IMR-90 (cell line): Measurements from ENCODE around the gene KIF18A. TPM values are rescaled to one million over a fixed set of nuclear protein-coding genes. Genes with fewer than 3 reads are reported as not detected.

ENCODE experiments used
- ATAC-seq: fragments of 200-7000 bp; cut with Tn5 transposase; 2 replicates; pipeline ENCODE4 v1.9.1; 2020; ENCODE audit warnings: low read depth, mild to moderate bottlenecking, moderate library complexity
- BruUV-seq: library from RNA; stranded (reverse); fragments of 400-500 nt; replicated peaks from 2 replicates; lab custom pipeline; 2021; lab: Mats Ljungman, UMichigan
- CTCF ChIA-PET: fragments of 300-600 bp; formaldehyde crosslinking; extraction: SDS; loops from one replicate; lab custom pipeline; 2021; ENCODE audit warnings: antibody characterized with exemption; lab: Yijun Ruan, JAX
- POLR2A ChIA-PET: fragments of 300-600 bp; sonication (Branson Sonifier 250); formaldehyde crosslinking; loops from one replicate; lab custom pipeline; 2022; ENCODE audit warnings: antibody characterized with exemption; ENCODE audit not compliant: unreplicated experiment; lab: Charles Lee
- DNase-seq: peaks from one replicate; pipeline ENCODE4 v3.0.0; 2013
- H2AFZ ChIP-seq: replicated peaks from 2 replicates; pipeline ENCODE3; 2013; ENCODE audit warnings: low read length, mild to moderate bottlenecking; ENCODE audit not compliant: poor library complexity
- H2AK5ac ChIP-seq: 2 replicates; pipeline ENCODE4 v1.6.1; 2013; ENCODE audit warnings: low read depth, low read length, inconsistent platforms
- H2AK9ac ChIP-seq: replicated peaks from 2 replicates; pipeline ENCODE3; 2013; ENCODE audit warnings: mild to moderate bottlenecking, low read depth, low read length, moderate library complexity; ENCODE audit not compliant: poor library complexity
- H2BK120ac ChIP-seq: 2 replicates; pipeline ENCODE4 v1.6.1; 2013; ENCODE audit warnings: low read depth, low read length, inconsistent platforms
- H2BK15ac ChIP-seq: 3 replicates; pipeline ENCODE4 v1.6.1; 2013; ENCODE audit warnings: low read depth, low read length, inconsistent platforms
- H2BK20ac ChIP-seq: 2 replicates; pipeline ENCODE4 v1.6.1; 2013; ENCODE audit warnings: low read depth, mild to moderate bottlenecking, inconsistent platforms, low read length, moderate library complexity
- H2BK5ac ChIP-seq: 2 replicates; pipeline ENCODE4 v1.6.1; 2013; ENCODE audit warnings: mild to moderate bottlenecking, low read depth, low read length, inconsistent platforms; ENCODE audit not compliant: poor library complexity, severe bottlenecking
- H3K14ac ChIP-seq: replicated peaks from 2 replicates; pipeline ENCODE4 v1.6.1; 2013; ENCODE audit warnings: low read depth, low read length, inconsistent platforms
- H3K18ac ChIP-seq: 2 replicates; pipeline ENCODE4 v1.6.1; 2013; ENCODE audit warnings: low read depth, low read length, control low read depth
- H3K23ac ChIP-seq: 2 replicates; pipeline ENCODE4 v1.6.1; 2013; ENCODE audit warnings: low read depth, low read length, inconsistent platforms
- H3K27ac ChIP-seq: 2 replicates; pipeline ENCODE4 v1.5.1; 2013; ENCODE audit warnings: mild to moderate bottlenecking, control low read depth, low read length; ENCODE audit not compliant: insufficient read depth
- H3K27me3 ChIP-seq: 2 replicates; pipeline ENCODE4 v1.6.1; 2013; ENCODE audit warnings: low read length; ENCODE audit not compliant: control insufficient read depth, insufficient read depth
- H3K36me3 ChIP-seq: 2 replicates; pipeline ENCODE4 v1.6.1; 2013; ENCODE audit warnings: low read length, mixed read lengths; ENCODE audit not compliant: control insufficient read depth, insufficient read depth
- H3K4ac ChIP-seq: 2 replicates; pipeline ENCODE4 v1.6.1; 2013; ENCODE audit warnings: low read depth, low read length, inconsistent platforms
- H3K4me1 ChIP-seq: 2 replicates; pipeline ENCODE4 v1.6.1; 2013; ENCODE audit warnings: low read length, mixed read lengths; ENCODE audit not compliant: control insufficient read depth, insufficient read depth
- H3K4me2 ChIP-seq: 2 replicates; pipeline ENCODE4 v1.6.1; 2013; ENCODE audit warnings: low read depth, mild to moderate bottlenecking, control low read depth, low read length, moderate library complexity
- H3K4me3 ChIP-seq: 2 replicates; pipeline ENCODE4 v1.5.1; 2013; ENCODE audit warnings: low read depth, mild to moderate bottlenecking, control low read depth, low read length, moderate library complexity; ENCODE audit not compliant: insufficient read depth
- H3K56ac ChIP-seq: 2 replicates; pipeline ENCODE4 v1.6.1; 2013; ENCODE audit warnings: low read length, inconsistent platforms; ENCODE audit not compliant: insufficient read depth; ENCODE audit errors: extremely low read depth
- H3K79me1 ChIP-seq, 2 experiments: 2 replicates each; pipeline ENCODE4 v1.6.1; 2013; ENCODE audit warnings: low read length in 2 of 2, inconsistent platforms in 1 of 2, low read depth in 1 of 2
- H3K9ac ChIP-seq: 2 replicates; pipeline ENCODE4 v1.6.1; 2013; ENCODE audit warnings: low read depth, low read length, control low read depth
- H3K9me1 ChIP-seq: 2 replicates; pipeline ENCODE4 v1.6.1; 2013; ENCODE audit warnings: low read length, inconsistent platforms; ENCODE audit not compliant: insufficient read depth
- H3K9me3 ChIP-seq: 2 replicates; pipeline ENCODE4 v1.6.1; 2013; ENCODE audit warnings: low read length; ENCODE audit not compliant: control insufficient read depth, insufficient read depth
- H4K20me1 ChIP-seq: 2 replicates; pipeline ENCODE4 v1.6.1; 2013; ENCODE audit warnings: low read length, inconsistent platforms; ENCODE audit not compliant: insufficient read depth
- H4K5ac ChIP-seq: 2 replicates; pipeline ENCODE4 v1.6.1; 2013; ENCODE audit warnings: mild to moderate bottlenecking, low read depth, low read length, control low read depth
- H4K8ac ChIP-seq, 2 experiments: 2 replicates each; pipeline ENCODE4 v1.6.1; 2013; ENCODE audit warnings: low read depth in 2 of 2, low read length in 2 of 2, control low read depth in 1 of 2, inconsistent platforms in 1 of 2
- H4K91ac ChIP-seq: 2 replicates; pipeline ENCODE4 v1.6.1; 2013; ENCODE audit warnings: low read depth, low read length, inconsistent platforms; ENCODE audit not compliant: insufficient read depth
- CHD1 ChIP-seq: IDR thresholded peaks from 2 replicates; pipeline ENCODE4 v1.6.1; 2012; ENCODE audit warnings: low read depth, low read length, improper control_type of control experiment
- USF2 ChIP-seq: fragments of 150-350 bp; IDR thresholded peaks from 2 replicates; pipeline ENCODE4 v1.6.1; 2017; ENCODE audit warnings: mild to moderate bottlenecking, antibody characterized with exemption, low read length, low read depth
- WGBS, 2 experiments: methylation state at CpG; one replicate each; pipeline versions ENCODE4 v1.1.5 to v1.1.7; 2013; ENCODE audit warnings: missing lambda C conversion rate in 2 of 2; ENCODE audit not compliant: insufficient read length in 1 of 2; ENCODE audit errors: extremely low coverage in 2 of 2; 5-methylcytosine and 5-hydroxymethylcytosine counted together
- dilution Hi-C: fragments of 300-500 bp; cut with HindIII; formaldehyde crosslinking; loops from one replicate; pipeline ENCODE4 v1.14.3; 2018; ENCODE audit warnings: low sequenced_read_pairs; ENCODE audit not compliant: unreplicated experiment
- in situ Hi-C: fragments of 300-500 bp; cut with MboI; formaldehyde crosslinking; loops from 3 replicates; pipeline ENCODE4 v1.14.3; 2019; ENCODE audit warnings: low sequenced_read_pairs, inconsistent platforms, mixed read lengths
- intact Hi-C: fragments of 100-400 bp; cut with micrococcal nuclease; formaldehyde crosslinking; loops from 2 replicates; pipeline ENCODE4 v1.10.0; 2022
- polyA plus RNA-seq, 3 experiments: library from polyadenylated mRNA; depleted of rRNA; stranded (reverse); fragments of >200 nt; gene quantifications; 2 replicates each; pipeline ENCODE4 v1.2.3, GENCODE V29; 2012; ENCODE audit warnings: low replicate concordance in 1 of 3
- total RNA-seq: library from RNA; depleted of rRNA; stranded (reverse); fragments of >200 nt; gene quantifications from 2 replicates; pipeline ENCODE4 v1.2.3, GENCODE V29; 2012

The KIF18A gene
- total and polyA plus RNA-seq, 2 of the 4 experiments (the other 2 are of a cell fraction) = 8.9 to 24.4 TPM

GRCh38 chr11:28026634-28027290 is 81.2 kb downstream of the KIF18A start:
- dilution Hi-C loops (no loop called here), intact Hi-C loops (no loop called here), in situ Hi-C loops (no loop called here)
- H2AK9ac ChIP-seq = no peak overlapping the region
- TF ChIP-seq CHD1 (no peak), USF2 (no peak)
- H2BK120ac ChIP-seq = no peak overlapping the region
- no peak for ATAC-seq
- peaks cover 0 to 6% of the 10 kb centered on the region in 2 experiments; a peak in 2 of 4 replicates for H3K79me1 ChIP-seq
- no peak overlapping the region for H4K91ac ChIP-seq
- H3K27me3 ChIP-seq = no peaks in the 10 kb centered on the region
- no CpG with 5 or more reads among the region's 2 CpGs for WGBS, 2 experiments
- H4K20me1 ChIP-seq = no peaks in the 10 kb centered on the region
- no peak overlapping the region for H3K4me3 ChIP-seq
- H3K9me3 ChIP-seq = no peaks in the 10 kb centered on the region
- H2AK5ac ChIP-seq = no peak overlapping the region
- no peak overlapping the region for H4K5ac ChIP-seq
- H3K4me2 ChIP-seq = no peak overlapping the region
- CTCF ChIA-PET = interaction anchor here (0.6 kb wide), 1 partner anchor 303 kb away, joined by 3 read pairs; no protein-coding TSS in a partner anchor
- H3K27ac ChIP-seq = no peak overlapping the region
- no peak overlapping the region for H2BK5ac ChIP-seq
- no peak overlapping the region for H4K8ac ChIP-seq
- H2AFZ ChIP-seq = no peak overlapping the region
- no peak overlapping the region for H3K23ac ChIP-seq
- H3K14ac ChIP-seq = no peak overlapping the region
- H2BK15ac ChIP-seq = no peak overlapping the region
- H3K9me1 ChIP-seq = no peaks in the 10 kb centered on the region
- no peak overlapping the region for H3K18ac ChIP-seq
- DNase-seq = no peak
- H3K4ac ChIP-seq = no peak overlapping the region
- no peaks in the 10 kb centered on the region for H3K36me3 ChIP-seq
- no peak overlapping the region for H3K9ac ChIP-seq
- no peaks in the 10 kb centered on the region for H3K4me1 ChIP-seq
- BruUV-seq = no TSS peak
- POLR2A ChIA-PET = no interaction called here
- no peak overlapping the region for H3K56ac ChIP-seq
- no peak overlapping the region for H2BK20ac ChIP-seq
